Stimulated activated CD8-positive, alpha-beta memory T cell treated with anti-CD3 and anti-CD28 coated beads, Interleukin-15, amount 100 ng/mL, for 4 hours (primary cell): ENCODE results near the gene C19orf25.
A peak's percentile ranks its signal among the peaks of the same experiment; 100 is the strongest.
"Not testable (repeated sequence)": the region's sequence is repeated elsewhere in the genome, so short reads cannot be mapped to it uniquely, and the experiment has no call there.

Experiments used
- DNase-seq, 2 donors: peaks; one replicate each; pipeline ENCODE4 v3.0.0-alpha.2; 2020; ENCODE audit warnings: low read depth in 2 of 2

Gene C19orf25

DNA sequence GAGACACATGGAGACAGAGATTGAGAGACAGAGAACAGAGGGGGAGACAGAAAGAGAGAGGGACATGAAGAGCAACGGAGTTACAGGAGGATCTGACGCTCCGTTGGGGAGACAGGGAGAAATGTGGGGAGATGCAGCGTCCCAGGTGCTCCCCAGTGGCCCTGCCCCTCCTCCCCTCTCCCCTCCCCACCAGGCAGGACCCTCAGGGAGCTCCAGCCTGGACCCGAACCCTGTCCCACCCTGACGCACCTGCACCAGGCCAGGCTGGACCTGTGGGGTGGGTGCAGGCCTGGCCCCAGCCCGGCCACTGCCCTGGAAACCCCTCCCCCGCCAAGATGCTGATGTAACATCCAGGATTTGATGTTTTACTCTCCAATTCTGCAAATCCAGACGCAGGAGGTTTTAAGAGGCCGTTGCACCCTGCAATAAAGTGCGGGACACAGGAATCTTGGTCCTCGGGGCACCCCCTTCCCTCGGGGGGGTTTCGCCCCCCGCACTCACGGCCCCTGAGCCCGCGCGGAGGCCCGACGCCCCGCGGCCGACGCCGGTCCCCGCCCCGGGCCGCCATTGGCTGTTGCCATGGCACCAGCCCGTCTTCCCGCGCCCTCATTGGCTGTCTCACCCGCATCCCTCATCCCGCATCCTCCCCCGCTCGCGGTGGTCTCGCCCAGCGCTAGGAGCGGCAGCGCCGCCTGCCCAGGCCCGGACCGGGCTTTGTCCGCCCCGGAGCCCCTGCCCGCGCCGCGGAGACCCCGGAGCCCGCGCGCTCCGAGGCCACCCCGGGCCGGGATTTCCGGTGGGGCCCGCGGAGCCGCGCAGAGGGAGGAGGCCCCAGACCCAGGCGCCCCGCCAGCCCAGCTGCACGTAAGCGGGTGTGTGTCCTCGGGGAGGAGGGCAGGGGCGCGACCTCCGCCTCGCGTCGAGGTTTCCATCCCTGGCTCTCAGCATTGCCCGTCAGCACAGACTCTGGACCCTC, 29.3 kb downstream of the C19orf25 start, which contains the start of gene APC2:
TSS of gene APC2 (plus strand) at position 655 of the 976 bp plus-strand sequence. CDS start 2,881 bp downstream, outside the sequence.
- no peak for DNase-seq

DNA sequence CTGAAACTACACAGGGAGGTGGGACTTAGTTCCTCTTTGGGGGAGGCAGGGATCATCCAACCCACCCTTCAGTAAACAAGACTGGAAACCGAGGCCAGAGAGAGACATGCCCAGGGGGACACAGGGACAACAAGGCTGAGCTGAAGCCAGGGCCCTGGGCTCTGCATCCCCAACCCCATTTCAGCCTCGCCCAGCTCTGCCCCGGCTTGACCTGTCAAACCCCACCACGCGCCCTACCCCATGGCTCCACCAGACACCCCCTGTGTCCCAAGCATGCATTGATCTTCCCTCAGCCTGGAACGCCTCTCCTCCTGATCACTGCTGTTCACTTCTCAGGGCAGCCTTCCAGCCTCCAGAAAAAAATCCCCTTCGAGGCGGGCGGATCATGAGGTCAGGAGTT, 31.1 kb downstream of the C19orf25 start:
- DNase-seq = no peak

DNA sequence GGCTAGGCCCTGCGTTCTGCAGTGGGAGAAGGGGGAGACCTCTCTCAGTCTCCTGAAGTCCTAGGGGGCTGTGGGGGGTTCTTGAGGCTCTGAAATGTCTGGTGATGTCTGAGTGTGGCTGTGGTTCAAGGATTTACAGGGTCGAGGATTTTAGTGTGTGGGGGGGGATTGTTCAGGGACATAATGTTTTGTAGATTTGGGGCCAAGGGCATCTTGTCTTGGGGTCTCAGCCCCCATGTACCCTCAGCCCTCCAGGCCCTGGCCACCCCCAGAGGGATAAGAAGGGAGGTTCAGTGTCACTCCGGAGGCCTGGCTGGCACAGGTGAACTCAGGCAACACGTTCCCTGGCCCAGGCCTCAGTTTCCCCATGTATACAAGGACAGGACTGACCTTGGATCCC, 31.5 kb downstream of the C19orf25 start:
- DNase-seq = no peak

DNA sequence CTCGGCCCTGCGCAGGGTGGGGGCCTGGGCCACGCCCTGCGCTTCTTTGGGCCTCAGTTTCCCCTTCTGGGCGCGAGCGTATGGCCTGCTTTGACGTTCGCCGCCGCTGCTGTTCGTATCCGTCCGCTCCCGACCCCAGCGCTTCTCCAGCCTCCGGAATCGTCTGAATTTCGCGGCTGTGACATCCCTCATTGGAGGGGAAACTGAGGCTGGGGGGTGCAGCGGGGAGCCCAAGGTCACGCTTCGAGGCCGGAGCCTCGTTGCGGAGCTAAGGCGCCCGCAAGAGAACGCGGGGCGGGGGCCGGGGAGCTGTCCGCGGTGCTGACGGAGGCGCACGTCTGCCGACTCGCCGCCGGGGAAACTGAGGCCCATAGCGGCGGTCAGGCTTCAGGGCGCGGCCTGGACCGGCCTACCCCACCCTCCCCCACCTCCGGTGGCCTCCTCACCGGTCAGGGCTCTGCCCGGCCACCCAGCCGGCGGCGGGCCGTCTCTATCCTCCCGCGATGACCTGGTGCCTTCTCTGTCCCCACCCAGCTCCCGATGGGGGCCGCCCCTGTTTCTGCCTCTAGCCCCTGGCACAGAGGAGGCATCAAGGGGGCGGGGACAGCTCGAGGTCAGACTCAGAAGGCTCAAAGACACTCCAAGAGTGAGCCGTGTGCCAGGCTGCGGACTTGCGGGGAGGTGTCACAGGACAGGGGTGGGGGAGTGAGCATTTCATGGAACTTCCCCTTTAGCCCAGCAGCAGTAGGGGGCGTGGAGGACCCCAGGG, 32.1 kb downstream of the C19orf25 start:
- DNase-seq = no peak

GRCh38 chr19:1445932-1446712, 32.9 kb downstream of the C19orf25 start:
- DNase-seq = no peak

GRCh38 chr19:1445185-1445931, 33.7 kb downstream of the C19orf25 start:
- peak; percentile 45 to 55 for DNase-seq

DNA sequence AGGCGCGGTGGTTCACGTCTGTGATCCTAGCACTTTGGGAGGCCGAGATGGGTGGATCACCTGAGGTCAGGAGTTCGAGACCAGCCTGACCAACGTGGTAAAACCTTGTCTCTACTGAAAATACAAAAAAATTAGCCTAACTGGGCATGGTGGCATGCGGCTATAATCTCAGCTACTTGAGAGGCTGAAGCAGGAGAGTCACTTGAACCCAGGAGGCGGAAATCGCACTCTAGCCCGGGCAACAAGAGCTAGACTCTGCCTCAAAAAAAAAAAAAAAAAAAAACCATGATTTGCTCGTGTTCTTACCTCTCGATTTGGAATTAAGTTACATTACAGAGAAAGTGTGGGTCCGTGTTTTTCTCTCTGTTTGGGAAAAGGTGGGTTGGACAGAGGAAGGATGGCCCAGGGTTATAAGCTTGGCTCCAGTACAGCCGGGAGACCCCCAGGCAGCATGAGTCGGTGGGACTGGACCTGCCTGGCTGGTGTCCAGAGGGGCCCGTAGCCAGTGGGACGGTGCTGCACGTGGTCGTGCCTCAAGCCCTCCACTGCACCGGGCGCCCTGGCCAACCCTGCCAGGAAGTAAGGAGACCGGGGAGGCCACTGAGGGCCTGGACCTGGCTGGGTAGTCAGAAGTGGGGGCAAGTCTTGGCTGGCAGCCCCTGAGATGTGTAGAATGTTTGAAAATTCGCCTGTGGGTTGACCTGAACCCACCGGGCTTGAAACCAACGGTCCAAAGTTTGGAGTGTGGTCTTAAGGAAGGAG, 37.2 kb downstream of the C19orf25 start:
- DNase-seq = no peak

- DNase-seq = no peak
Observed at GRCh38 chr19:1441022-1441426, 38.0 kb downstream of the C19orf25 start.

DNA sequence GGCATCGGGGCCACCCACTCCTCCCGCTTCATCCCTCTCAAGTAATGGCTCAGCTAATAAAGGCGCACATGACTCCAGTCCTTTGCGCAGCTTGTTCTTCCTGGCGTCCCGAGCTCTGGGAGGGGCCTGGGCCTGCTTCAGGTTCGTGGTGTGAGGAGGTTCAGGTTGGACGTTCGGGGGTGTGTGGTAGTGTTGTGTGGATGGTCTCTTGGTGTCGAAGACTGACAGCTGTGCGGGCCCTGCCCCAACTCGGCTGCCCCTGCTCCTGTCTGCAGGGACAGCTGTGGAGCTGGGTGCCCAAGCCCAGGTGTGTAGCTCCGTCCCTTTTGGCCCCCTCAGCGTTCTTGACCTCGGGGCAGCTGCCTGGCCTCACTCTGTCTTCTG, 38.6 kb downstream of the C19orf25 start:
- no peak for DNase-seq

GRCh38 chr19:1439525-1440417, 39.2 kb downstream of the C19orf25 start:
- DNase-seq = not testable (repeated sequence)

GRCh38 chr19:1438933-1439354, 40.1 kb downstream of the C19orf25 start:
- no peak for DNase-seq

DNA sequence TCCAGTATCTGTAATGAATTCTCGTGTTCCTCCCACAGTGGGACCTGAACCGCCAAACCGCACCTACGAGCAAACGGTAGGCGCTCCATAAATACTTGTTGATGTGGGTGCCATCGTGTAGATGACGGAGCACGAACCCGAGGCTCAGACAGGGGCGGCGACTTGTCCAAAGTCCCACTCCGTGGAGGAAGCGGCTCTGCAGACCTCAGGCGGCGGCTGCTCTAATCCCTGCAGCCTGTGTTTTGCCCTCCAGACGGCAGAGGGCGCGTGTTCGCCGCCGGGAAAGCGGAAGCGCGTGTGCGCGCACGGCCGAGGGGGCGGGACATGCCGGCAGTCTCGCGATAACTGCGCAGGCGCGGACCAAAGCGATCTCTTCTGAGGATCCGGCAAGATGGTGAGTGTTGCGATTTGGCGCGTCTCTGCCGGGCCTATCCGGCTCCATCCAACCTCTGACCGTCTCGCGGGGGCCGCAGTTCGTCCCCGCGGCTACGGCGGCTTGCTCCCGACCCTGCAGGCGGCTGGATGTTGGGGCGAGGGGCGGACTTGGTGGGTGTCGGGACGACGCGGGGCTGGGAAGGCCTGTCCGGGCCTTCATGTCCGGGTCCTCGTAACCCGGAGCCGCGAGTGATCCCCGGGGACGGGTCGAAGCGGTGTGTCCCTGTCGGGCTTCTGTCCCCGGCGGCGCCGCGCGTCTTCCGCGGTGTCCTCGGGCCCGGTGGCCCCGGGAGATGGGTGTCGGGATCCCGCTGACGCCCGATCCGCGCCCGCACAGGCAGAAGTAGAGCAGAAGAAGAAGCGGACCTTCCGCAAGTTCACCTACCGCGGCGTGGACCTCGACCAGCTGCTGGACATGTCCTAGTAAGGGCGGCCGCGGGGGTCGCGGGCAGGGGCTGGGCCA, 40.7 kb downstream of the C19orf25 start, which contains the start of gene RPS15:
TSS of gene RPS15 (plus strand) at position 362 of the 898 bp plus-strand sequence. CDS start at position 392, 30 bp downstream.
- peak; percentile 88 to 89 for DNase-seq

- DNase-seq = no peak
Observed at GRCh38 chr19:1437609-1438008, 41.4 kb downstream of the C19orf25 start.

DNA sequence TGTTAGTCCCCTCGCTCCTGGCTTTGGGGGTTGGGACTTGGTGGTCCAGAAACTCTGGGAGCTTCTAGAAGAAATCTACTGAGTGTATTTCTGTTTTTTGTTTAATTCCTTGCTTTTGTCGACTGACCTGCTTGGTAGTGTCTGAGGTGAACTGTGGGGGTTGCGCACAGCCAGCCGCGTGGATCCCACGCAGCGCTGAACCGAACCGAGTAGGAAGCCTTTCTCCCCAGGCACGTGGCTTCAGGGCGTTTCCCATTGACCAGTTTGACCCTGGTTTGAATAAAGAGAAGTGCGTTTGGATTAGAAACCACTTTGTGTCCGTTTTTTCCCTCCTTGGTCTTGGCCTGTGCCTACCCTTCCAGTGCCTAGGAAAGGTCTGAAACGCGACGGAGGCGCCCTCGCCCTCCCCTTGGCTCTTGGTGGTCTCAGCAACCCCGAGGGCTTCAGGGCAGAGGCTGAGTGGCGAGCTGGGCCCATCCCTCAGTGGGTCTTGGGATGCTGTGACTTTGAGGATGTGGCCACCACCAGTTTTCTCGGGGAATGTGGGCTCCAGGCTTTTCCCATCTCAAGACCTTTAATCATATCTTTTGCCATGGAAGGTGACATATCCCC, 43.5 kb downstream of the C19orf25 start:
- no peak for DNase-seq

- DNase-seq = no peak
Observed at GRCh38 chr19:1434577-1435060, 44.4 kb downstream of the C19orf25 start.

DNA sequence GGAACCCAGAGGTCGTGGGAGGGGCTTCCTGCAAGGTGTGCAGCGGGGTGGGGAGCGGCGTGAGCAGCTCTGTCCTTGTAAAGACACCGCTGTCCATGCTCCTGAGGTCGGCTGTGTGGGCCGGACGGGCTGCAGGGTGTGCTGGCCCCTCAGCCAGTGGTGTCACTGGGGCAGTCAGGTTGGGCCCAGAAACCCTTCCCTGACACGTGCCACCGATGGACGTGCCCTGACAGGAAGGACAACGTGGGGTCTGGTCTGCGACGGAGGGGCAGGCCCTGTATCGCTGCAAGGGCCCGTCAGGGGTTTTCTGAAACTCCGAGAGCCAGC, 45.0 kb downstream of the C19orf25 start:
- no peak for DNase-seq
